Erythroblast (primary cell): ENCODE results near the gene PDZRN3.

Source experiments
- GATA1 ChIP-seq: IDR thresholded peaks from 2 replicates; pipeline ENCODE4 v1.6.1; 2011; ENCODE audit warnings: low read depth, mild to moderate bottlenecking, control low read depth, low read length, moderate library complexity
- POLR2A ChIP-seq: IDR thresholded peaks from 2 replicates; pipeline ENCODE4 v1.6.1; 2011; ENCODE audit warnings: mild to moderate bottlenecking, low read length

- TF ChIP-seq POLR2A: no peak
- TF ChIP-seq GATA1: no peak
Observed at GRCh38 chr3:73635254-73635653, 10.5 kb upstream of the PDZRN3 start.
